DMS153 treated with DMSO at 0.1 percent for 48 hours (cell line): ENCODE results near the gene ZNF177.

Source experiments
- DNase-seq: peaks from one replicate; lab custom pipeline; 2025; ENCODE audit not compliant: unreplicated experiment; lab: John Stamatoyannopoulos, UW

The ZNF177 gene

DNA sequence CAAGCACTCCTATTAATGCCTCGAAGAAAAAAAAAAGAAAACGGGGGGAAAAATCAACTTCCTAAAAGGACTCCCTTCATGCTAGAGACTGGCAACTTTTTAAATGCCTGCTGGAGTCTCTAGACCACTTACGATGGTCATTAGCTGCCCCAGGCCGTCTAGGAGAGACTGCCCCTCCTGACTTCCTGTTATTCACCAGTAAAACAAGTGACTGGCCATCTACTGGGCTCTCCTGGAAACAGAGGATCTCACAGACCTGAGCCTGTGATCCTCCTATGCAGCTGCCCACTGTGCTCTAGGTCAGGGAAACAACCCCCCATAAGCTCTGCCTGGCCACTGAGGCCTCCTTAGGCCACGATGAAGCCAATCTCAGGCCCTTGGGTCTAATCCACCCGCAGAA lies 65.1 kb downstream of the ZNF177 start:
- DNase-seq, result no peak

DNA sequence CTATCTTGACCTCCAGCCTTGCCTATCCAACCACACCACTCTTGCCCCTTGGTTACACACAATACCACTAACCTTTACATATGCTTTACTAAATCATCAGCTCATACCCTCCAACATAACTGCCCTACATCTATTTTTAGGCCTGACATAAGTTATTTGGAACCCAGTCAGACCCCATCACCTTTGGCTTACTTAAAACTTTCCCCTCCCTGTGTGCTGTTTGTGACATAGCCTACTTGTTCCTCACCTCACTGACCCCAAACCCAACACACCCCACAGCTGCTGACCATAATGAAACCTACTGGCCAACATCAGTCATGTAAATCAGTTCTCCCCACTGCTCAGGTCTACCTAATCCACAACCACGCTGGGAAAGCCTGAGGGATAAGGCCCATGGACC lies 67.6 kb downstream of the ZNF177 start:
- no peak for DNase-seq

DNA sequence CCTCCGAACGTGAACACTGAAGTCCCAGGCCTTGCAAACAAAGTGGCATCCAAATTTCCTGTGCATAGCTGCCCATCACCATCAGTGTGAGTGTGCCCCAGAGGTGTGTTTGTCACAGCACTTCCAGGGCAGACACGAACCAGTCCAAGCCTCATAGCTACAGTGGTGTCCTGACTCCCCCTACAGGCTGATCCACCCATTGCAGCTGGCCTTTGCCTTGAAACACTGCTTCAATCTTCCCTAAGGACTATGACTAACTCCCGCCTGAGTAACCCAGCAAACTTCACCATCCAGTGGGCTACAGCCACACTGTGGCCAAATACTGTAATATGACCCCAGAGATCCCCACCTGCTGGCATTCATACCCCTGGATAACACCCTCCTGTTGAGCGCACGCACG lies 68.7 kb downstream of the ZNF177 start:
- DNase-seq, result no peak
